T-helper 1 cell treated with Interleukin-12 subunit alpha and Interleukin-12 subunit beta and Interleukin-4 antibody, amounts not matched to agents 30 μg/mL and 1 μg/mL, for 36 hours (primary cell): ENCODE data around the gene SLC26A1.
"Not testable (repeated sequence)": the region's sequence is repeated elsewhere in the genome, so short reads cannot be mapped to it uniquely, and the experiment has no call there.

Experiments used
- H3K27ac Mint-ChIP-seq: one replicate; pipeline ENCODE4 v1.8.0; 2021; ENCODE audit warnings: mild to moderate bottlenecking, mixed read lengths
- H3K27me3 Mint-ChIP-seq: one replicate; pipeline ENCODE4 v1.8.0; 2021; ENCODE audit warnings: low read depth, mixed read lengths
- H3K36me3 Mint-ChIP-seq: one replicate; pipeline ENCODE4 v1.8.0; 2021; ENCODE audit warnings: low read depth, mixed read lengths
- H3K4me1 Mint-ChIP-seq: one replicate; pipeline ENCODE4 v1.8.0; 2021; ENCODE audit warnings: low read depth, mixed read lengths
- H3K4me3 Mint-ChIP-seq: one replicate; pipeline ENCODE4 v1.8.0; 2021; ENCODE audit warnings: mild to moderate bottlenecking, moderate library complexity, mixed read lengths
- H3K9me3 Mint-ChIP-seq: one replicate; pipeline ENCODE4 v1.8.0; 2021; ENCODE audit warnings: mixed read lengths

Gene SLC26A1

GRCh38 chr4:1000686-1001260, 7.6 kb upstream of the SLC26A1 start:
- Mint-ChIP-seq H3K36me3 (no peaks in the 10 kb centered on the region), H3K4me1 (no peaks in the 10 kb centered on the region), H3K27me3 (peaks cover 39% of the 10 kb centered on the region), H3K9me3 (no peaks in the 10 kb centered on the region), H3K4me3 (no peak overlapping the region), H3K27ac (no peak overlapping the region)

DNA sequence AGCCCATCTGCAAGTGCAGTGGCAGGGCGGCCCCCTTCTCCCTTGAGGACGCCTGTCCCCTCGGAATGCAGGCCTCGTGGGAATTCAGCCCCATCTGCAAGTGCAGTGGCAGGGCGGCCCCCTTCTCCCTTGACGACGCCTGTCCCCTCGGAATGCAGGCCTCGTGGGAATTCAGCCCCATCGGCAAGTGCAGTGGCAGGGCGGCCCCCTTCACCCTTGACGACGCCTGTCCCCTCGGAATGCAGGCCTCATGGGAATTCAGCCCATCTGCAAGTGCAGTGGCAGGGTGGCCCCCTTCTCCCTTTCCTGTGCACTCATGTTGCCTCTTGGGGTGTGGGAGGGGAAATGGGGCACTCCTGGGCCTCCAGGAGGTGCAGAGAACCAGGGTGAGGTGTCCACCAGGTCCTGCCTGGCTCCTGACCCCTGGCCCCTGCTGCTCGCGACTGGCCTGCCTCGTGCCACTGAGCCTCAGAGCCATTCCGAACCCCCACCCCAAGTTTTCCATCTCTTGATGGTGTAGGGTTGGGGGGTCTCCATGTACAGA, 6.8 kb upstream of the SLC26A1 start:
- Mint-ChIP-seq H3K36me3 (no peaks in the 10 kb centered on the region), H3K27me3 (peaks cover 43% of the 10 kb centered on the region), H3K9me3 (no peaks in the 10 kb centered on the region), H3K4me3 (no peak overlapping the region), H3K4me1 (no peaks in the 10 kb centered on the region), H3K27ac (no peak overlapping the region)

GRCh38 chr4:999240-999863, 6.1 kb upstream of the SLC26A1 start:
- H3K4me1 Mint-ChIP-seq, H3K4me3 Mint-ChIP-seq, H3K36me3 Mint-ChIP-seq, H3K27ac Mint-ChIP-seq, H3K9me3 Mint-ChIP-seq: not testable (repeated sequence)
- H3K27me3 Mint-ChIP-seq = peaks cover 38% of the 10 kb centered on the region

DNA sequence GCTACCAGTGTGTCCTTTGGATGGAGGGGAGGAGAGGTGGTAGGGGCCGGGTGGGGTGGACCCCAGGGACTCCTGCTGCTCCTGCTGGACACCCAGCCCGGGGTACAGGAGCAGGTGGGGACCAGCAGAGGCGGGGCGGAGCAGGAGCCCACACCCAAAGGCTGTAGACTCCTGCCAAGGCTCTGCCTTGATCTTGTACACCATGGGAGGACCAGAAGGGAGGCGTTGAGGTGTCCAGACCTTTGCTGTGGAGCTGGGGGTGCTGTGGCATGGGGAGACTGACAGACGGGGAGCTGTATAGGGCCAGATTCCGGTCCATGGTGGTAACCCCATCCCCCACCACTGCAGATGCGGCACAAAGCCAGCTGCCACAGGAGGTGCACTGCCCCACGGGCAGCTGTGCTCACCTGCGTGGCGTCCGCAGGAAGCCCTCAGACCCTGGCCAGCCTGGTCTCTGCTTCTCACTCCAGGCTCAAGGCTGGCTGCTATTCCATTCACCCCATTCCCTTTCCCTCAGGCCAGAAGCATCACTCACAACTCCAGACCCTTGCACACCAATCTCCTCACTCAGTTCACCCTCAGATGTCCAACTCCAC, 5.0 kb upstream of the SLC26A1 start:
- Mint-ChIP-seq H3K9me3 (no peaks in the 10 kb centered on the region), H3K27ac (no peak overlapping the region), H3K4me3 (no peak overlapping the region), H3K4me1 (no peaks in the 10 kb centered on the region), H3K36me3 (no peaks in the 10 kb centered on the region), H3K27me3 (peaks cover 38% of the 10 kb centered on the region)

DNA sequence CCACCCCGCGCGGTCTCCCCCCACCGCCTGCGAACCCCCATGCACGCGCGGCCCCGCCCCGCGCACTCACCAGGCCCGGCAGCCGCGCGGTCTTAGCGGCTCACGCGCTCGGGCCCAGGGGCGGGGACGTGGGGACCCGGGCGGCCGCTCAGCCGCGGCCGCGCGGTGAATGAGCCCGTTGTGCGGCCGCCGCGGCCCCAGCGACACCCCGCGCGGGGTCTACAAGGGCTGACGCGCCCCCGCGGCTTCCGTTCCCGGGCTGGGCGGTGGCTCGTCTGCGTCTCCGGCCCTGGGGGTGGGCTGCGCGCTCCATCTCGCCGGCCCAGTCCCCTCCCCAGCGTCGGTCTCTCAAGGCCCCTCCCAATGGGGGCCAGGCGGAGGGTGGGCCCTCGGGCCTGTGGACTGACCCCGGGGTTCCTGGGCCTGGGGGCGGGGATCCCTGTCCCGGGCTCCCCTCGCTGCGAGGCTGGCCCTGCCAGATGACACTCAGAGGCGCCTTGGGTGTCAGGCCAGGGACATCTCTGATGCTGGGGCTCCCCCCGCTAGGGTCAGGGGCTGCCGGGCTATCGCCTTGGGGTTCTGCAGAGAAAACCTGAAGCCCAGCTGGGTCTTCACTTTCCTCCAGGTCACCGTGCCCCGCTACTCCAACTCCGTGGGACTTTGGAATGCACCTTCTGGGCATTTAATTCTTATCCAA, 4.3 kb upstream of the SLC26A1 start:
- H3K9me3 Mint-ChIP-seq = no peaks in the 10 kb centered on the region
- no peak overlapping the region for H3K27ac Mint-ChIP-seq
- H3K4me1 Mint-ChIP-seq = no peaks in the 10 kb centered on the region
- H3K36me3 Mint-ChIP-seq = no peaks in the 10 kb centered on the region
- peaks cover 38% of the 10 kb centered on the region for H3K27me3 Mint-ChIP-seq
- no peak overlapping the region for H3K4me3 Mint-ChIP-seq

DNA sequence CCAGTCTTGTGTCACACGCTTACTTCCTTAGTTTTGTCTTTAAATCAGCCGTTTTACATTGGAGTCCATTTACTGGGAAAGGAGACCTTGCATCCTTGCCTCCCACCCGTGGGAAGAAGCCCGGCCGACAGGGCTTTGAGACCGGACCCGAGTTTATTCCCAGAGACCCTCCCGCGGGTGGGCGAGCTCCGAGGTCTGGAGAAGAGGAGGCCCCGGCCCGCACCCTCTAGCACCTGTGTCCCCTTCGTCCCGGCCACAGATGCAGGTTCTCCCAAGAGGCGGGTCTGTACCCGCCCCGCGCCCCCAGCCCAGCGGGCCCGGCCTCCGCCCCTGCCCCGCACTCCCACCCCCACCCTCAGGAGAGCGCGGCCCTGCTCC, 3.8 kb upstream of the SLC26A1 start:
- Mint-ChIP-seq H3K9me3 (no peaks in the 10 kb centered on the region), H3K4me3 (no peak overlapping the region)

DNA sequence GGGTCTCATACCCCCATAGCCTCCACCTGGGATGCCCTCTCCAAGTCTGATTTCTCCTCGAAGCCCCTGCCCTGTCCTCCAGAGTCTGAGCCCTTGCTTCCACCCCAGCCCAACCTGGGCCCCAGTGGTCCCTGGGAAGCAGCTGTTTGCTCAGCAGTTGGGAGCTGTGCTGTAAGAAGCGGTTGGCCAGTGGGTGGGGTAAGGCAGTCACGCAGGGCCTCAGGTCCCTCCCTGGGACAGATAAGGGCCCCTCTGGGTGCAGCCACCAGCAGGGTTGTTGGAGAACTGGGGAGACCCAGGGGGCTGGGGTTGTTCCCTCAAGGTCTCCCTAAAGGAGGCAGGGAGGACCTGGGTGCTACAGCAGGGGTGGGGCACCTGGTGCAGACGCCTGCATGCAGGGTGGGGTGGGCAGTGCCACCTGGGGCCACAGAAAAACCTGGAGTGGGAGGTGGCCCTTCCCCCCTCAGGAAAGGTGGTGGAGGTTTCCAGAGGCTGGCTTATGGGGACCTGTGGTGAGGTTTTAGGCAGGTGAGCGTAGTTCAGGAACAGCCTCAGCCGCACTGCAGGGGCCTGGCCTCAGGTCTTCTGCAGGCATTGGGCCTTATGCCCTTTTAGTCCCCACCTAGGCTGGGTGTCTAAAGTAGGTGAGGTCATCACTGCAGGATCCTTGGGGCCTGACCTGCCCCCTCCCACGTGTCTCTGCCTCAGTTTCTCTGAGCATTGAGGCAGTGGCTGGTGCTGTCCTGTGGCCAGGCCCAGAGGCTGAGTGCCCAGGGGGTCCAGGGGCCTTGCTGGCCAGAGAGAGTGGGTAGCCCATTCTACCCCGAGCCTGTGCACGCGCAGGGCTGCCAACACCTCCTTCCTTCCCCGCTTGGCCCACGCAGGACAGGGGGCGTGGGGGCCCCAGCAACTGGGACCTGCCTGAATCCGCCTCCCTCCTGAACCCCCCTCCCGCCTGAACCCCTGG, 3.1 kb upstream of the SLC26A1 start:
- Mint-ChIP-seq H3K27ac (no peak overlapping the region), H3K9me3 (no peaks in the 10 kb centered on the region), H3K36me3 (no peaks in the 10 kb centered on the region), H3K27me3 (peaks cover 31% of the 10 kb centered on the region), H3K4me3 (no peak overlapping the region), H3K4me1 (no peaks in the 10 kb centered on the region)

More for the DNA sequence above, 3.8 kb upstream of the SLC26A1 start:
- Mint-ChIP-seq H3K4me1 (no peaks in the 10 kb centered on the region), H3K36me3 (no peaks in the 10 kb centered on the region), H3K27ac (no peak overlapping the region), H3K27me3 (peaks cover 34% of the 10 kb centered on the region)

DNA sequence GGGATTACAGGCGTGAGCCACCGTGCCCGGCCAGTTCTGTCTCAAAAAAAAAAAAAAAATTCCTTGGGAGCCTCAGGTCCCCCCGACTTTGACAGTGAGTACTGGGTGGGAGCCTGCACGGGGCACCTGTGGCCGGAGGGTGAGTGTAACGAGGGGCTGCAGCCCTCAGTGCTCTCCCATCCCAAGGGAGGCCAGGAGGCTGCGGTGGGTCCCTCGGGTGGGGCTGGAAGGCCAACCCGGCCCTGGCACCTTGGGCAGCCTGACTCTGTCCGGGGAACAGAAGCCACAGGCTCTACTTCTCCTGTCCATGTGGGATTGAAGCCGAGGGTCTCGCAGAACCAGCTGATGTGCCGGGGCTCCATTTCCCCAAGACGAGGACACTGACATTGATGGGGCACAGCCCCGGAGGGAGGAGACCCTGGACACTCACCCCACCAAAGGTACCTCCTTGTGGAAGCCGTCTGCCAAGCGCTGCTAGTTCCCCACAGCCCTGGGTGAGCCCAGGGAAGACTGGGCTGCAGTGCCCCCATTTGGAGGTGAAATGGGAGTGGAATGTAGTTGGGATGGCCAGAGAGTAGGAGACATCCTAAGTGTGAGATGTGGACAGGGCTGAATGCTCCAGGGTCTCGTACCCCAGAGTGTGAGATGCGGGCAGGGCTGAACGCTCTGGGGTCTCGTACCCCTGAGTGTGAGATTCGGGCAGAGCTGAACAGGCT, 2.3 kb upstream of the SLC26A1 start:
- H3K27ac Mint-ChIP-seq = no peak overlapping the region
- peaks cover 30% of the 10 kb centered on the region for H3K27me3 Mint-ChIP-seq
- H3K9me3 Mint-ChIP-seq = no peaks in the 10 kb centered on the region
- H3K36me3 Mint-ChIP-seq = no peaks in the 10 kb centered on the region
- H3K4me3 Mint-ChIP-seq = no peak overlapping the region
- H3K4me1 Mint-ChIP-seq = no peaks in the 10 kb centered on the region

- peaks cover 13% of the 10 kb centered on the region for H3K27me3 Mint-ChIP-seq
- H3K36me3 Mint-ChIP-seq = no peaks in the 10 kb centered on the region
- H3K4me3 Mint-ChIP-seq = no peak overlapping the region
- no peaks in the 10 kb centered on the region for H3K9me3 Mint-ChIP-seq
- no peak overlapping the region for H3K27ac Mint-ChIP-seq
- no peaks in the 10 kb centered on the region for H3K4me1 Mint-ChIP-seq
Measured at GRCh38 chr4:992297-993110, 700 bp downstream of the SLC26A1 start.

- no peak overlapping the region for H3K4me3 Mint-ChIP-seq
- no peak overlapping the region for H3K27ac Mint-ChIP-seq
- H3K27me3 Mint-ChIP-seq = peaks cover 9% of the 10 kb centered on the region
- no peaks in the 10 kb centered on the region for H3K4me1 Mint-ChIP-seq
- no peaks in the 10 kb centered on the region for H3K9me3 Mint-ChIP-seq
- H3K36me3 Mint-ChIP-seq = no peaks in the 10 kb centered on the region
Measured at GRCh38 chr4:991451-992296, 1.5 kb downstream of the SLC26A1 start.

DNA sequence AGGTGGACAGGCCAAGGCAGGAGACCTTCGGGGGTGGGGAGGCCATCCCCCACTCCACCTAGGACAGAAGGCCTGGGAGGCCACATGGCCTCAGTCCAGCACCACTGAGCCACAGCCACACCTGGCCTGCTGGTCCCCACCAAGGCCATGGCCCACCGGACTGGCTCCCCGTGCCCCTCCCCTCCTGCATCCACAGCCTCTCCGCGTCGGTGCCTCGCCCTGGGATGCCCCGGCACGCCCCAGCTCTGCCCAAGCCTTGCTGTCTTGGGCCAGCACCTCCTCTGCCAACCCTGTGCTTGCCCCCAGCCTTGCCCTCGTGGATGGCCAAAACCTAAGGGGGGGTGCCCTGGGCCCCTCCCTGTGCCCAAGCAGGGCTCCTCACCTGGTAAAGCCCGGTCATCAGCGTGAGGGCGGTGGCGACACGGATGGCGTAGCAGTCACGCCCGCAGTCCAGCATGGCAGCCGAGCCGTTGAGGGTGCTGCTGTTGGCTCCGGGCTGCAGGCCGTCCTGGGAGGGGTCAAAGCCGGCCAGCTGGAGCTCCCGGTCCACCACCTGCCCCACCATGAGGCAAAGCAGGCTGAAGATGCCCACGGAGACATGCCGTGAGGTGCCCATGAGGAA, 2.3 kb downstream of the SLC26A1 start:
- peaks cover 2% of the 10 kb centered on the region for H3K4me1 Mint-ChIP-seq
- H3K27ac Mint-ChIP-seq = no peak overlapping the region
- H3K4me3 Mint-ChIP-seq = no peak overlapping the region
- peaks cover 4% of the 10 kb centered on the region for H3K27me3 Mint-ChIP-seq
- no peaks in the 10 kb centered on the region for H3K9me3 Mint-ChIP-seq
- H3K36me3 Mint-ChIP-seq = no peaks in the 10 kb centered on the region
